PFSK-1 (cell line): ENCODE results near the gene FXYD1.

Experiments
- POLR2AphosphoS5 ChIP-seq: IDR thresholded peaks from 2 replicates; pipeline ENCODE4 v1.6.1; 2012; ENCODE audit warnings: low read depth, mild to moderate bottlenecking, control low read depth, low read length, moderate library complexity
- TAF1 ChIP-seq: IDR thresholded peaks from 2 replicates; pipeline ENCODE4 v1.6.1; 2012; ENCODE audit warnings: low read length, control low read depth, borderline replicate concordance; ENCODE audit not compliant: insufficient read depth

GRCh38 chr19:35184884-35185283 lies 46.3 kb downstream of the FXYD1 start:
- TF ChIP-seq POLR2AphosphoS5, result no peak
- TF ChIP-seq TAF1, result no peak
